HCT116 (cell line): Measurements from ENCODE around the gene EPRS1. TPM values are rescaled to one million over a fixed set of nuclear protein-coding genes. Genes with fewer than 3 reads are reported as not detected.

Experiments
- ATAC-seq: fragments of 200-7000 bp; cut with Tn5 transposase; 2 replicates; pipeline ENCODE4 v1.9.1; 2020; ENCODE audit warnings: mild to moderate bottlenecking, moderate library complexity
- BruUV-seq: library from RNA; stranded (reverse); fragments of 400-500 nt; replicated peaks from 2 replicates; lab custom pipeline; 2021; lab: Mats Ljungman, UMichigan
- CTCF ChIA-PET: fragments of 300-600 bp; sonication (Branson Sonifier 250); formaldehyde crosslinking; loops from one replicate; lab custom pipeline; 2021; ENCODE audit warnings: antibody characterized with exemption; lab: Charles Lee
- POLR2A ChIA-PET: fragments of 300-600, 350-600 bp; sonication (Branson Sonifier 250); formaldehyde crosslinking; loops from one replicate; lab custom pipeline; 2021; ENCODE audit warnings: antibody characterized with exemption; lab: Charles Lee
- RAD21 ChIA-PET, 2 experiments: fragments of 300-600 bp; sonication (Branson Sonifier 250); formaldehyde crosslinking; loops; one replicate each; lab custom pipeline; 2023; ENCODE audit warnings: low total read pairs in 2 of 2; ENCODE audit not compliant: uncharacterized antibody in 2 of 2, unreplicated experiment in 2 of 2, low non-redundant PET in 1 of 2; lab: Charles Lee
- DNase-seq: peaks from one replicate; pipeline ENCODE4 v3.0.0-alpha.2; 2010; ENCODE audit warnings: low read depth, low spot score
- H2AFZ ChIP-seq: fragments of 200-600 bp; shearing (Covaris generic), sonication (generic); 2 replicates; pipeline ENCODE4 v1.6.1; 2017; ENCODE audit warnings: low read depth, mixed run types, mixed read lengths, antibody characterized with exemption, low read length; ENCODE audit not compliant: poor library complexity, severe bottlenecking
- H3K27ac ChIP-seq: 2 replicates; pipeline ENCODE4 v1.5.1; 2012; ENCODE audit warnings: low read depth, low read length
- H3K27me3 ChIP-seq: fragments of 200-600 bp; sonication (generic); 2 replicates; pipeline ENCODE4 v1.6.1; 2016; ENCODE audit warnings: mixed run types, low read length, mixed read lengths; ENCODE audit not compliant: insufficient read depth
- H3K36me3 ChIP-seq, 2 experiments: fragments of 200-500 bp in 1 of 2; fragments of 200-600 bp in 1 of 2; sonication (Bioruptor generic) in 1 of 2; sonication (generic) in 1 of 2; 2 replicates each; pipeline versions ENCODE4 v1.5.1 to v1.6.1; 2014 to 2016; ENCODE audit warnings: low read length in 2 of 2, inconsistent platforms in 1 of 2, mixed read lengths in 1 of 2, mixed run types in 1 of 2; ENCODE audit not compliant: insufficient read depth in 2 of 2, control insufficient read depth in 1 of 2
- H3K4me1 ChIP-seq, 2 experiments: fragments of 200-600 bp in 1 of 2; sonication (generic) in 1 of 2; 2 replicates each; pipeline versions ENCODE4 v1.5.1 to v1.6.1; 2012 to 2017; ENCODE audit warnings: low read length in 2 of 2, inconsistent platforms in 1 of 2, mild to moderate bottlenecking in 1 of 2, mixed read lengths in 1 of 2, mixed run types in 1 of 2, moderate library complexity in 1 of 2; ENCODE audit not compliant: insufficient read depth in 2 of 2, control insufficient read depth in 1 of 2
- H3K4me2 ChIP-seq: fragments of 200-600 bp; sonication (generic); 2 replicates; pipeline ENCODE4 v1.6.1; 2017; ENCODE audit warnings: mixed run types, low read length, mixed read lengths
- H3K4me3 ChIP-seq, 2 experiments: fragments of 200-600 bp in 1 of 2; sonication (generic) in 1 of 2; replicated peaks in 1 of 2; 2 replicates each; pipeline ENCODE4 v1.5.1; 2011 to 2016; ENCODE audit warnings: low read length in 2 of 2, control low read depth in 1 of 2, low read depth in 1 of 2, mild to moderate bottlenecking in 1 of 2, mixed read lengths in 1 of 2, mixed run types in 1 of 2
- H3K79me2 ChIP-seq: fragments of 200-600 bp; sonication (generic); 2 replicates; pipeline ENCODE4 v1.6.1; 2017; ENCODE audit warnings: mild to moderate bottlenecking, mixed run types, low read length, moderate library complexity, mixed read lengths; ENCODE audit not compliant: insufficient read depth
- H3K9ac ChIP-seq: fragments of 200-600 bp; sonication (generic); 2 replicates; pipeline ENCODE4 v1.6.1; 2016; ENCODE audit warnings: low read length, mixed read lengths
- H3K9me2 ChIP-seq: fragments of 200-600 bp; sonication (generic), shearing (Covaris generic); 2 replicates; pipeline ENCODE4 v1.6.1; 2017; ENCODE audit warnings: mixed run types, mild to moderate bottlenecking, moderate library complexity; ENCODE audit not compliant: insufficient read depth
- H3K9me3 ChIP-seq, 2 experiments: fragments of 200-500 bp in 1 of 2; fragments of 200-600 bp in 1 of 2; sonication (Bioruptor generic) in 1 of 2; sonication (generic) in 1 of 2; 2 replicates each; pipeline ENCODE4 v1.6.1; 2014 to 2017; ENCODE audit warnings: low read length in 2 of 2, mixed read lengths in 2 of 2, inconsistent platforms in 1 of 2, low read depth in 1 of 2, mild to moderate bottlenecking in 1 of 2, mixed run types in 1 of 2, moderate library complexity in 1 of 2; ENCODE audit not compliant: control insufficient read depth in 1 of 2, insufficient read depth in 1 of 2
- H4K20me1 ChIP-seq: fragments of 200-600 bp; sonication (generic), shearing (Covaris generic); 2 replicates; pipeline ENCODE4 v1.6.1; 2017; ENCODE audit warnings: mixed run types, mild to moderate bottlenecking, moderate library complexity; ENCODE audit not compliant: insufficient read depth
- CBX3 ChIP-seq: IDR thresholded peaks from 2 replicates; pipeline ENCODE4 v1.6.1; 2012; ENCODE audit warnings: low read depth
- CEBPB ChIP-seq: IDR thresholded peaks from 2 replicates; pipeline ENCODE4 v1.6.1; 2012; ENCODE audit warnings: low read depth
- ELF1 ChIP-seq: IDR thresholded peaks from 2 replicates; pipeline ENCODE4 v1.6.1; 2012; ENCODE audit warnings: low read depth, borderline replicate concordance
- FOSL1 ChIP-seq: IDR thresholded peaks from 2 replicates; pipeline ENCODE4 v1.6.1; 2012; ENCODE audit warnings: low read depth
- POLR2A ChIP-seq: IDR thresholded peaks from 2 replicates; pipeline ENCODE4 v1.7.0; 2011; ENCODE audit warnings: borderline replicate concordance; ENCODE audit not compliant: insufficient read depth, insufficient read length; ENCODE audit errors: extremely low read depth
- POLR2AphosphoS5 ChIP-seq: IDR thresholded peaks from 2 replicates; pipeline ENCODE4 v1.6.1; 2011; ENCODE audit warnings: mild to moderate bottlenecking, low read depth, low read length, moderate library complexity
- RAD21 ChIP-seq: IDR thresholded peaks from 2 replicates; pipeline ENCODE4 v1.6.1; 2012; ENCODE audit warnings: low read depth, mild to moderate bottlenecking
- SP1 ChIP-seq: IDR thresholded peaks from 2 replicates; pipeline ENCODE4 v1.6.1; 2012; ENCODE audit warnings: low read depth
- SRF ChIP-seq: IDR thresholded peaks from 2 replicates; pipeline ENCODE4 v1.6.1; 2012; ENCODE audit warnings: low read depth
- TCF7L2 ChIP-seq: IDR thresholded peaks from 2 replicates; pipeline ENCODE4 v1.7.0; 2011; ENCODE audit warnings: borderline replicate concordance, inconsistent platforms; ENCODE audit not compliant: insufficient read depth, insufficient read length; ENCODE audit errors: extremely low read depth
- YY1 ChIP-seq: IDR thresholded peaks from 2 replicates; pipeline ENCODE4 v1.6.1; 2011; ENCODE audit warnings: low read length, low read depth, moderate library complexity, mild to moderate bottlenecking; ENCODE audit not compliant: insufficient replicate concordance; ENCODE audit errors: extremely low read depth
- ZFX ChIP-seq: fragments of 450-650 bp; IDR thresholded peaks from 2 replicates; pipeline ENCODE4 v1.6.1; 2017
- ZNF274 ChIP-seq: fragments of 200-500 bp; sonication (Bioruptor generic); IDR thresholded peaks from 2 replicates; pipeline ENCODE4 v1.6.1; 2014; ENCODE audit warnings: mild to moderate bottlenecking, low read depth, low read length, inconsistent platforms
- intact Hi-C: fragments of 100-400 bp; cut with micrococcal nuclease; formaldehyde crosslinking; loops from 2 replicates; pipeline ENCODE4 v1.10.0; 2022
- total RNA-seq: library from RNA; stranded (reverse); gene quantifications from one replicate; pipeline ENCODE4 v1.2.1, GENCODE V29; 2021; ENCODE audit not compliant: unreplicated experiment
- TF ChIP-seq, protein P1 (sequence below), 3 experiments: fragments of 200-600 bp in 1 of 3; sonication (generic) in 1 of 3; IDR thresholded peaks in 2 of 3; conservative IDR thresholded peaks in 1 of 3; 2 replicates each; pipeline ENCODE4 v1.5.1; 2012 to 2017; ENCODE audit warnings: low read depth in 2 of 3, low read length in 2 of 3, antibody characterized with exemption in 1 of 3, borderline replicate concordance in 1 of 3, control low read depth in 1 of 3, mild to moderate bottlenecking in 1 of 3, mixed read lengths in 1 of 3, mixed run types in 1 of 3, moderate library complexity in 1 of 3; ENCODE audit not compliant: insufficient read depth in 1 of 3
- TF ChIP-seq, protein P2 (sequence below): IDR thresholded peaks from 2 replicates; pipeline ENCODE4 v1.6.1; 2011; ENCODE audit warnings: mild to moderate bottlenecking, low read length, moderate library complexity; ENCODE audit not compliant: insufficient replicate concordance; ENCODE audit errors: extremely low read depth
- TF ChIP-seq, protein P3 (sequence below): IDR thresholded peaks from 2 replicates; pipeline ENCODE4 v1.6.1; 2012; ENCODE audit warnings: low read depth

EPRS1 gene
- total RNA-seq, 1 experiment from 2014 or later = 188 TPM

GRCh38 chr1:220056374-220056773 is 10.1 kb upstream of the EPRS1 start:
- no peak for DNase-seq
- Histone ChIP-seq H3K4me1 (no peaks in the 10 kb centered on the region), H3K79me2 (no peaks in the 10 kb centered on the region), H2AFZ (no peak overlapping the region), H3K27ac (no peak overlapping the region), H3K27me3 (no peaks in the 10 kb centered on the region), H3K9me2 (no peaks in the 10 kb centered on the region), H3K9me3 (no peaks in the 10 kb centered on the region), H4K20me1 (no peaks in the 10 kb centered on the region), H3K9ac (no peak overlapping the region), H3K4me2 (no peak overlapping the region), H3K4me3 (no peak overlapping the region), H3K36me3 (peaks cover 3 to 4% of the 10 kb centered on the region in 2 experiments; a peak in 1 of 4 replicates)
- ATAC-seq = no peak
- no TSS peak for BruUV-seq
- TF ChIP-seq CBX3 = no peak
- TF ChIP-seq FOSL1 = no peak
- TF ChIP-seq, protein P1, sequence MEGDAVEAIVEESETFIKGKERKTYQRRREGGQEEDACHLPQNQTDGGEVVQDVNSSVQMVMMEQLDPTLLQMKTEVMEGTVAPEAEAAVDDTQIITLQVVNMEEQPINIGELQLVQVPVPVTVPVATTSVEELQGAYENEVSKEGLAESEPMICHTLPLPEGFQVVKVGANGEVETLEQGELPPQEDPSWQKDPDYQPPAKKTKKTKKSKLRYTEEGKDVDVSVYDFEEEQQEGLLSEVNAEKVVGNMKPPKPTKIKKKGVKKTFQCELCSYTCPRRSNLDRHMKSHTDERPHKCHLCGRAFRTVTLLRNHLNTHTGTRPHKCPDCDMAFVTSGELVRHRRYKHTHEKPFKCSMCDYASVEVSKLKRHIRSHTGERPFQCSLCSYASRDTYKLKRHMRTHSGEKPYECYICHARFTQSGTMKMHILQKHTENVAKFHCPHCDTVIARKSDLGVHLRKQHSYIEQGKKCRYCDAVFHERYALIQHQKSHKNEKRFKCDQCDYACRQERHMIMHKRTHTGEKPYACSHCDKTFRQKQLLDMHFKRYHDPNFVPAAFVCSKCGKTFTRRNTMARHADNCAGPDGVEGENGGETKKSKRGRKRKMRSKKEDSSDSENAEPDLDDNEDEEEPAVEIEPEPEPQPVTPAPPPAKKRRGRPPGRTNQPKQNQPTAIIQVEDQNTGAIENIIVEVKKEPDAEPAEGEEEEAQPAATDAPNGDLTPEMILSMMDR (IDR thresholded peaks at IDR 0.05 in 2 of 3, conservative IDR thresholded peaks at IDR 0.05 in 1 of 3; ENCODE audit: borderline replicate concordance in 1 of 3, insufficient read depth in 1 of 3, low read depth in 2 of 3, low read length in 2 of 3) = no peak
- no peak for TF ChIP-seq SRF
- no peak for TF ChIP-seq POLR2A
- TF ChIP-seq POLR2AphosphoS5 = no peak
- no peak for TF ChIP-seq ZNF274
- TF ChIP-seq, protein P2, sequence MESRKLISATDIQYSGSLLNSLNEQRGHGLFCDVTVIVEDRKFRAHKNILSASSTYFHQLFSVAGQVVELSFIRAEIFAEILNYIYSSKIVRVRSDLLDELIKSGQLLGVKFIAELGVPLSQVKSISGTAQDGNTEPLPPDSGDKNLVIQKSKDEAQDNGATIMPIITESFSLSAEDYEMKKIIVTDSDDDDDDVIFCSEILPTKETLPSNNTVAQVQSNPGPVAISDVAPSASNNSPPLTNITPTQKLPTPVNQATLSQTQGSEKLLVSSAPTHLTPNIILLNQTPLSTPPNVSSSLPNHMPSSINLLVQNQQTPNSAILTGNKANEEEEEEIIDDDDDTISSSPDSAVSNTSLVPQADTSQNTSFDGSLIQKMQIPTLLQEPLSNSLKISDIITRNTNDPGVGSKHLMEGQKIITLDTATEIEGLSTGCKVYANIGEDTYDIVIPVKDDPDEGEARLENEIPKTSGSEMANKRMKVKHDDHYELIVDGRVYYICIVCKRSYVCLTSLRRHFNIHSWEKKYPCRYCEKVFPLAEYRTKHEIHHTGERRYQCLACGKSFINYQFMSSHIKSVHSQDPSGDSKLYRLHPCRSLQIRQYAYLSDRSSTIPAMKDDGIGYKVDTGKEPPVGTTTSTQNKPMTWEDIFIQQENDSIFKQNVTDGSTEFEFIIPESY = no peak
- no peak for TF ChIP-seq SP1
- TF ChIP-seq RAD21 = no peak
- no peak for TF ChIP-seq TCF7L2
- TF ChIP-seq, protein P3, sequence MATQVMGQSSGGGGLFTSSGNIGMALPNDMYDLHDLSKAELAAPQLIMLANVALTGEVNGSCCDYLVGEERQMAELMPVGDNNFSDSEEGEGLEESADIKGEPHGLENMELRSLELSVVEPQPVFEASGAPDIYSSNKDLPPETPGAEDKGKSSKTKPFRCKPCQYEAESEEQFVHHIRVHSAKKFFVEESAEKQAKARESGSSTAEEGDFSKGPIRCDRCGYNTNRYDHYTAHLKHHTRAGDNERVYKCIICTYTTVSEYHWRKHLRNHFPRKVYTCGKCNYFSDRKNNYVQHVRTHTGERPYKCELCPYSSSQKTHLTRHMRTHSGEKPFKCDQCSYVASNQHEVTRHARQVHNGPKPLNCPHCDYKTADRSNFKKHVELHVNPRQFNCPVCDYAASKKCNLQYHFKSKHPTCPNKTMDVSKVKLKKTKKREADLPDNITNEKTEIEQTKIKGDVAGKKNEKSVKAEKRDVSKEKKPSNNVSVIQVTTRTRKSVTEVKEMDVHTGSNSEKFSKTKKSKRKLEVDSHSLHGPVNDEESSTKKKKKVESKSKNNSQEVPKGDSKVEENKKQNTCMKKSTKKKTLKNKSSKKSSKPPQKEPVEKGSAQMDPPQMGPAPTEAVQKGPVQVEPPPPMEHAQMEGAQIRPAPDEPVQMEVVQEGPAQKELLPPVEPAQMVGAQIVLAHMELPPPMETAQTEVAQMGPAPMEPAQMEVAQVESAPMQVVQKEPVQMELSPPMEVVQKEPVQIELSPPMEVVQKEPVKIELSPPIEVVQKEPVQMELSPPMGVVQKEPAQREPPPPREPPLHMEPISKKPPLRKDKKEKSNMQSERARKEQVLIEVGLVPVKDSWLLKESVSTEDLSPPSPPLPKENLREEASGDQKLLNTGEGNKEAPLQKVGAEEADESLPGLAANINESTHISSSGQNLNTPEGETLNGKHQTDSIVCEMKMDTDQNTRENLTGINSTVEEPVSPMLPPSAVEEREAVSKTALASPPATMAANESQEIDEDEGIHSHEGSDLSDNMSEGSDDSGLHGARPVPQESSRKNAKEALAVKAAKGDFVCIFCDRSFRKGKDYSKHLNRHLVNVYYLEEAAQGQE = no peak
- no peak for TF ChIP-seq ZFX
- TF ChIP-seq ELF1 = no peak
- TF ChIP-seq YY1 = no peak
- TF ChIP-seq CEBPB = no peak
- POLR2A ChIA-PET = no interaction called here
- intact Hi-C loops = no loop called here
- RAD21 ChIA-PET = no interaction called here
- CTCF ChIA-PET = no interaction called here
